Measurements from ENCODE around the gene EPB41L1.

Gene EPB41L1

GRCh38 chr20:36184816-36185776, 30.6 kb downstream of the EPB41L1 start:
- H3K4me3 ChIP-seq (ENCODE audit: low read length) = no peak overlapping the region
- DNase-seq (ENCODE audit: low read depth) = no peak
- no peak for TF ChIP-seq CTCF (conservative IDR thresholded peaks at IDR 0.05; ENCODE audit: low read depth, low read length)

DNA sequence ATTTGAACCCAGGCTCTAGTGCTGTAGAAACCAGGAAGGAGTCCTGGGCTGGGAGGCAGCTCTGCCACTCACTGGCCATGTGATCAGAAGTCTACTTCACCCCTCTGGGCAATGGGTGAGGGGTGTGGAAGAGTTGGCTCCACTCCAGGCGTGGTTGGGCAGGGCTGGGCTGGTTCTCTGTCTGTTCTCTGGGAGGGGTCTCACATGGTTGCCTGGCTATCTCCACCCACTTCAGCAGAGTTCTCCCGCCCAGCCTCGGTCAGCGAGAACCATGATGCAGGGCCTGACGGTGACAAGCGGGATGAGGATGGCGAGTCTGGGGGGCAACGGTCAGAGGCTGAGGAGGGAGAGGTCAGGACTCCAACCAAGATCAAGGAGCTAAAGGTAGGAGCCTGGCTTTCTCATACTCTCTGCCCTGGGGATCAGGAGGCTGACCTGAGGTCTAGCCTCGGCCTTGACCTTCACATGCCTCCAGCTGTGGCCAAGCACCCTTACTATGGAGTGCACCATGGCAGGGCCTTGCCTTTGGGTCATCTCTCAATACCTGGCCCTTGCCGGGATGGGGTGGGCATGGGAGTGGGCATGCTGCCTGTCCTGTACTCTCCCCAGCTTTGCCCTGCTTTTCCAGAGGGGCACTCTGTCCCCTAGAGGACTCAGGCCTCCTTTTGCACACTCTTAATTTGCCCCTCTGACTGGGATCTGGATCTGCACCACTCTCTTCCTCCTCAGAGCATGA, 39.6 kb downstream of the EPB41L1 start:
- no peak overlapping the region for H3K4me3 ChIP-seq (ENCODE audit: low read length)
- DNase-seq (ENCODE audit: low read depth) = no peak
- TF ChIP-seq CTCF (conservative IDR thresholded peaks at IDR 0.05; ENCODE audit: low read depth, low read length) = no peak

GRCh38 chr20:36196676-36197075, 42.1 kb downstream of the EPB41L1 start:
- no peak for DNase-seq (ENCODE audit: low read depth)
- H3K4me3 ChIP-seq (ENCODE audit: low read length) = no peak overlapping the region
- TF ChIP-seq CTCF (conservative IDR thresholded peaks at IDR 0.05; ENCODE audit: low read depth, low read length) = no peak

DNA sequence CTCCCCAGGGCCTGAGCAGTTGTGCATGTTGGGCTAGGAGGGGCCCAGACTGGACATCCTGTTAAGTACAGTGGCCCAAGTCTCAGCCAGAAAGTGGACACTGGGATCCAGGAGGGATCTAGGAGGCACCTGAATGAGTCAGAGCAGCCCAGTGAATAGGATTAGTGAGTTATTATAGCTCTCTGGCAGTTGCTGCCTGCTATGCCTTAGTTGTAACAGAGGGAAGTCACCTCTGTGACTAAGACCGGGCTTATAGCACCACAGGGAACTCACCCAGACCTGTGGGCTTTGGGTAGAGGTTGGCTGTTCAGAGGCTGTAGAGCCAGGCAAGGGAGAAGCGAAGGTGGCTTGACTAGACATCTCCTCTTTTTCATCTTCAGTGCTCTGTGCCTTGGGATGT, 42.7 kb downstream of the EPB41L1 start:
- DNase-seq (ENCODE audit: low read depth) = peak; percentile 39
- no peak for TF ChIP-seq CTCF (conservative IDR thresholded peaks at IDR 0.05; ENCODE audit: low read depth, low read length)
- no peak overlapping the region for H3K4me3 ChIP-seq (ENCODE audit: low read length)

DNA sequence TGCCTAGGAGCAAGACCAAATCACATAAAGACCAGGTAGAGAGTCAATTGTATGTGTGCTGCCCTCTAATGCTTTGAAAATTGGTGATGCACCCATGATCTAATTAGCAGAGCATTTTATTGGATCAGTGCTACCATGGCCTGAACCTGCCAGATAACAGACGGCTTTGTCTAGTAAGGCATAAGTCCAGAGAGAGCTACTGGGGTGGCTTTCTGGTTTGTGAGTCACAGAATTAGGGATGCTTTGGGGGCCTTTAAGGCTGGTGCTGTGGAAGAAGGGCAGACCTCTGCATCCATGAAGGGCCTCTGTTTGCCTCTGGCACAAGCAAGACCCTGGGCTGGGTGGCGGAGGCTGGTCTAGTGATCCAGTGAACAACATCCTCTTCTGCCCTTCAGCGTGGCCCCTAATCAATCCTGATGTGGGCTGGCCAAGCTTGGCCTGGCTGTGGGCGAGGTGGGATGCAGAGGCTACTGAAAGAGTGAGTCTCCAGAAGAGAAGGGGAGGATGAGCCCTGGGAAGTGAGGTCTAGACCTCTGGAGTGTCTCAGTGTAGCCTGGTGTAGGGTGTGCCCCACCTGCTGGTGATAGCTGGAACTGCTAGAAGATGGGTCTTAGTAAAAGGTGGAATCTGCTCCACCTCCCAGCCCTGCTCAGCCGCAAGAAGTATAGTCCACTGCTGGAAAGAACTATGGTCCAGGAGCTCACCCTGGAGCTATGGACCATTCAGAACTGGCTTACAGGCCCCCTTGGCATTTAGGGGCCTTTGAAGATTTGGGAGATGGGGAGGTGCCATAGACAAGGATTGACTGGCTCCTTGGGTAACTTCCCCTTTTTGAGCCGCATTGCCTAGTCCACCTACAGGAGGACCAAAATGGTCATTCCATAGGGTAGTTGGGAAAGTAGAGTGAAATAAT, 45.1 kb downstream of the EPB41L1 start:
- no peak overlapping the region for H3K4me3 ChIP-seq (ENCODE audit: low read length)
- no peak for DNase-seq (ENCODE audit: low read depth)
- TF ChIP-seq CTCF (conservative IDR thresholded peaks at IDR 0.05; ENCODE audit: low read depth, low read length) = peak; percentile 97

- no peak for DNase-seq (ENCODE audit: low read depth)
- TF ChIP-seq CTCF (conservative IDR thresholded peaks at IDR 0.05; ENCODE audit: low read depth, low read length) = no peak
- H3K4me3 ChIP-seq (ENCODE audit: low read length) = no peak overlapping the region
Measured at GRCh38 chr20:36200451-36200850, 45.9 kb downstream of the EPB41L1 start.

All from retinal pigment epithelial cell (primary cell).